SKM-1 treated with dmso at 0.1 percent for 144 hours (cell line): ENCODE results near the gene TMEM176B.
"Not testable (repeated sequence)": the region's sequence is repeated elsewhere in the genome, so short reads cannot be mapped to it uniquely, and the experiment has no call there.

Experiments
- DNase-seq: peaks from one replicate; lab custom pipeline; 2025; ENCODE audit not compliant: unreplicated experiment; lab: John Stamatoyannopoulos, UW

TMEM176B gene

GRCh38 chr7:150823484-150824126 lies 23.4 kb upstream of the TMEM176B start:
- DNase-seq, result no peak

- DNase-seq, result no peak
These were observed 22.9 kb upstream of the TMEM176B start for GRCh38 chr7:150823043-150823442.

- DNase-seq, result no peak
These were observed 20.5 kb upstream of the TMEM176B start for GRCh38 chr7:150820578-150821198.

- no peak for DNase-seq
These were observed 20.0 kb upstream of the TMEM176B start for GRCh38 chr7:150820148-150820547.

DNA sequence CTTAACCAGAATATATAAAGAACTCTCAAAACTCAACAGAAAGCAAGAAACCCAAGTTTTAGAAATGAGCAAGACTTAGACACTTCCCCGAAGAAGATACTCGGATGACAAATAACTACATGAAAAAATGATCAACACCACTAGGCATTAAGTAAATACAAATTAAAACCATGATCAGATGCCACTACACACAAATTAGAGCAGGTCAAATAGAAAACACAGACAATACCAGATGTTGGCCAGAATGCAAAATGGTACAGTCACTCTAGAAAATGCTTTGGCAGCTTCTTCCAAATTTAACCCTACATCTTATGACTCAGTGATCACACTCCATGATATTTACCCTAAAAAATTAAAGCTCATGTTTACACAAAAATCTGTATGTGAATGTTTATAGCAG lies 18.8 kb upstream of the TMEM176B start:
- no peak for DNase-seq

GRCh38 chr7:150814328-150815001 lies 14.3 kb upstream of the TMEM176B start:
- DNase-seq, result no peak

DNA sequence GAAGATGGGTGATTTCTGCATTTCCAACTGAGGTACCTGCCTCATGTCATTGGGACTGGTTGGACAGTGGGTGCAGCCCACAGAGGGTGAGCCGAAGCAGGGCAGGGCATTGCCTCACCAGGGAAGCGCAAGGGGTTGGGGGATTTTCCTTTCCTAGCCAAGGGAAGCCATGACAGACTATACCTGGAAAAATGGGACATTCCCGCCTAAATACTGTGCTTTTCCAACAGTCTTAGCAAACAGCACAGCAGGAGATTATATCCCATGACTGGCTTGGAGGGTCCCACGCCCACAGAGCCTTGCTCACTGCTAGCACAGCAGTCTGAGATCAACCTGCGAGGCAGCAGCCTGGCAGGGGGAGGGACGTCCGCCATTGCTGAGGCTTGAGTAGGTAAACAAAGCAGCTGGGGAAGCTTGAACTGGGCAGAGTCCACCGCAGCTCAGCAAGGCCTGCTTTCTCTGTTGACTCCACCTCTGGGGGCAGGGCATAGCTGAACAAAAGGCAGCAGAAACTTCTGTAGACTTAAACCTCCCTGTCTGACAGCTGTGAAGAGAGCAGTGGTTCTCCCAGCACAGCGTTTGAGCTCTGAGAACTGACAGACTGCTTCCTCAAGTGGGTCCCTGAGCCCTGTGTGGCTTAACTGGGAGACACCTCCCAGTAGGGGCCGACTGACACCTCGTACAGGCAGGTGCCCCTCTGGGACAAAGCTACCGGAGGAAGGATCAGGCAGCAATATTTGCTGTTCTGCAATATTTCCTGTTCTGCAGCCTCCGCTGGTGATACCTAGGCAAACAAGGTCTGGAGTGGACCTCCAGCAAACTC lies 7.7 kb upstream of the TMEM176B start:
- not testable (repeated sequence) for DNase-seq

- no peak for DNase-seq
These were observed 6.7 kb upstream of the TMEM176B start for GRCh38 chr7:150806863-150807262.

DNA sequence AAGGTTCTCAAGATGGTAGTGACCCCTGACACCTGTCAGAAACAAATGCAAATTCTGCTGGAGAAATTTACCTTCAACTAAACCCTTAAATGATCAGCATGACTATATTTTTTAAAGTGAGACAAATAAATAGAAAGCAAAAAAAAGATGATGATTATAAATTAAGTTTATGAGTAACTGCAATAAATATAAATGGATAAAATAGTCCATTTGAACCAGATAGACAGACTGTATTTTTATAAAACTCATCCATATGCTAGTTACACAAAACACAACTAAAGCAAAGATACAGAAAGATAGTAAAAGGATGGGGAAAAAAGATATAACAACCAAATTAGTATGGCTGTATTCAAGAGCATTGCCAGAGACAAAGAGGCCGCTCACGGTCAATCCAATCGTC lies 6.3 kb upstream of the TMEM176B start:
- no peak for DNase-seq

- DNase-seq, result no peak
These were observed 5.7 kb upstream of the TMEM176B start for GRCh38 chr7:150805864-150806263.

GRCh38 chr7:150804802-150805201 lies 4.6 kb upstream of the TMEM176B start:
- DNase-seq, result no peak

- DNase-seq, result no peak
These were observed 3.1 kb upstream of the TMEM176B start for GRCh38 chr7:150803161-150803860.

- no peak for DNase-seq
These were observed 2.0 kb upstream of the TMEM176B start for GRCh38 chr7:150801946-150802771.

DNA sequence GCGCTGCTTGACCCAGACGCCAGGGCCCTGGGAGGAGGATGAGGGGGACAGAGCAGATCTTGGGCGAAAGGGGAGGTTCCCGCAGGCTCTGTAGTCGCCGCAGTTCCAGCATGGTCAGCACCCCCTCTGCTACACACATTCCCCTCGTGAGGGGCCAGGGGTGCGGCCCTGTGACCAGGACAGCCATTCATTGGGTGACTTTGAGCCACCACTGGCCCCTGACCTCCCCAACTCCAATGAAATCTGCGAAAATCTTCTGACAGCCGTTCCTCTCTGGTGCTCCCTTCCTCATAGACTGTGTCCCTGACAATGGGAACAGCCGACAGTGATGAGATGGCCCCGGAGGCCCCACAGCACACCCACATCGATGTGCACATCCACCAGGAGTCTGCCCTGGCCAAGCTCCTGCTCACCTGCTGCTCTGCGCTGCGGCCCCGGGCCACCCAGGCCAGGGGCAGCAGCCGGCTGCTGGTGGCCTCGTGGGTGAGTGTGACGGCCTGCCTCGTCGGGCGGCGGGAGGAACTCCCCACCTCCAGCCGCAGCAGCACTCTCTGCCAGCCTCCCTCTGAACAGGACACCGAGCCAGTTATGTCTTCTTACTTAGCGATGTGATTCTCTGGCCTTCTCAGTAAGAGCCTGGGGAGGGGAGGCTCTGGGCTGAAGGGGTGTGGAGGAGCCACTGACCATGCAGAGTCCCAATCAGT lies 1.2 kb upstream of the TMEM176B start:
- no peak for DNase-seq

GRCh38 chr7:150800581-150801241 lies 547 bp upstream of the TMEM176B start, which contains the start of gene TMEM176A:
TSS of gene TMEM176A (plus strand) at chr7:150800769. CDS start at chr7:150801551, 782 bp downstream.
- DNase-seq, result no peak

DNA sequence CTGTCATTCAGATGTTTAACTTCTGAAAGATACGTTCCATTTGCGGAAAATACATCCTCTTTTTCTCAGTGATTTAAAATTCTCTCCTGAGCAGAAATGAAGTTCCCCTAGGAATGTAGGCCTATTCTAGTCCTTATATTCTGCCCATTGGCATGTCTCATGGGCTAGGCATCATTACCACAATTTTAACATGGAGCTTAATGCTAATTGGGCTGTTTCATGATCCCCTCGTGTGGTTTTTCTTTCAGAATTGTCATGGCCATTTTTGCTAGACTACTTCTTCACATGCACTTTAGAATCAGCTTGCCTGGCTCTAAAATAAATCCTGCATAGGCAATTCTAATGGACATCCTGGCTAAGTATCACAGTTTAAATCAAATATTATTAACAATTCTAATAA lies 1.0 kb downstream of the TMEM176B start:
- DNase-seq, result no peak

GRCh38 chr7:150797661-150798060 lies 2.5 kb downstream of the TMEM176B start:
- DNase-seq, result no peak

DNA sequence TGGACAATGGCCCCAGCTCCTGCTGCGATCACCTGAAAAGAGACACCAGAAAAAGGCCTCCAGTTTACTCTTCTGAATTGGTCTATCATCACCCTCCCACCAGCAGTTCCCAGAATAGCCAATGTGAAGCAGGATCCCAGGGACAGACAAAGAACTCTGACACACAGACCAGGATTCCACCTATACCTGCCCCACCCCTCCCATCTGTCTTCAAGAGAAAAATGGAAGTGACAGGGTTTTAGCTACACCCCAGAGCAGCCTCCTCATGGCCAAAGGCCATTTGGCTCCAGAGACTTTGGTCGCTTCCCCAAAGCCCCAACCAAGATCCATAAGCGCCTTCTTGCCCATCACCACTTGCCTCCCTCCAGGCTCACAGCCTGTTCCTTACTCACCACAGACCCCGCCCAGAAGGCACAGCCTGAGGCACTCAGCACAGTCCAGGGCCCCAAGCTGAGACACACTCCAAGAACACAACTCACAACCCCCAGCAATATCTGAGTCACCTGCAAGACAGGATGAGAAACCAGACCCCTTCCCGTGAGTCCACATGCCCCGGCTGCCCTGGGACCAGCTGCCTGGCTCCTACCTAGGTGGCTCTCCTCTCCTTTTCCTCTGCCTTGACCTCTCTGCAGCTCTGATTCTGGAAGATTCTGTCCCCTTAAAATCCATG lies 6.5 kb downstream of the TMEM176B start:
- no peak for DNase-seq
